HEK293 (cell line): ENCODE results near the gene ARPC5.

ENCODE experiments used
- CTCF ChIP-seq: fragments of 450-650 bp; formaldehyde crosslinking; IDR thresholded peaks from 2 replicates; pipeline ENCODE4 v1.5.1; 2016; ENCODE audit warnings: missing biosample characterization, missing genetic modification characterization
- SALL2 ChIP-seq: fragments of 450-650 bp; formaldehyde crosslinking; IDR thresholded peaks from 2 replicates; pipeline ENCODE4 v1.5.0; 2017; ENCODE audit warnings: missing biosample characterization, mild to moderate bottlenecking, missing genetic modification characterization, borderline replicate concordance
- ZNF133 ChIP-seq: fragments of 450-650 bp; formaldehyde crosslinking; IDR thresholded peaks from 2 replicates; pipeline ENCODE4 v1.5.1; 2016; ENCODE audit warnings: missing biosample characterization, missing genetic modification characterization
- ZNF146 ChIP-seq: fragments of 450-650 bp; formaldehyde crosslinking; IDR thresholded peaks from 2 replicates; pipeline ENCODE4 v1.5.1; 2016; ENCODE audit warnings: missing biosample characterization, missing genetic modification characterization
- ZNF175 ChIP-seq: fragments of 450-650 bp; formaldehyde crosslinking; IDR thresholded peaks from 2 replicates; pipeline ENCODE4 v1.5.1; 2016; ENCODE audit warnings: missing biosample characterization, missing genetic modification characterization
- TF ChIP-seq, protein P1 (sequence below): fragments of 450-650 bp; formaldehyde crosslinking; IDR thresholded peaks from 2 replicates; pipeline ENCODE4 v1.5.1; 2016; ENCODE audit warnings: missing biosample characterization, missing genetic modification characterization

DNA sequence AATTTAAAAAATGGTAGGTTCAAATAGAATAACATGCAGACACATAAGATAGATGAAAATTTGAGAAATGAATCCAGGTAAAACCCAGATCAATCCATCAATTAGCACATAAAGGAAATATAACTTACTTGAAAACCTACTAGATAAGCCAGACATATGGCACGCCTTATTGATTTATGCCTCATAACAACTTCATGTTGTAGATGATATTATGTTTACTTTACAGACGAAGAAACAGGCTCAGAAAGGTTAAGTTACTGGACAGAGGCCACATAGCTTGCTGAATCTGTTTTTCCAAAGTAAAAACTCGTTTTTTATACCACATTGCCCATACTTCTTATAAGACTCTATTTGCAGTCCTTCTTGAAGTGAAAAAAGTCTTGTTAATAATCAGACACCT lies 23.2 kb downstream of the ARPC5 start:
- TF ChIP-seq ZNF146 (tag by site-specific recombination) (no peak), CTCF (no peak), ZNF133 (tag by site-specific recombination) (no peak), SALL2 (tag by site-specific recombination) (no peak), ZNF175 (tag by site-specific recombination) (no peak)
- TF ChIP-seq, protein P1, sequence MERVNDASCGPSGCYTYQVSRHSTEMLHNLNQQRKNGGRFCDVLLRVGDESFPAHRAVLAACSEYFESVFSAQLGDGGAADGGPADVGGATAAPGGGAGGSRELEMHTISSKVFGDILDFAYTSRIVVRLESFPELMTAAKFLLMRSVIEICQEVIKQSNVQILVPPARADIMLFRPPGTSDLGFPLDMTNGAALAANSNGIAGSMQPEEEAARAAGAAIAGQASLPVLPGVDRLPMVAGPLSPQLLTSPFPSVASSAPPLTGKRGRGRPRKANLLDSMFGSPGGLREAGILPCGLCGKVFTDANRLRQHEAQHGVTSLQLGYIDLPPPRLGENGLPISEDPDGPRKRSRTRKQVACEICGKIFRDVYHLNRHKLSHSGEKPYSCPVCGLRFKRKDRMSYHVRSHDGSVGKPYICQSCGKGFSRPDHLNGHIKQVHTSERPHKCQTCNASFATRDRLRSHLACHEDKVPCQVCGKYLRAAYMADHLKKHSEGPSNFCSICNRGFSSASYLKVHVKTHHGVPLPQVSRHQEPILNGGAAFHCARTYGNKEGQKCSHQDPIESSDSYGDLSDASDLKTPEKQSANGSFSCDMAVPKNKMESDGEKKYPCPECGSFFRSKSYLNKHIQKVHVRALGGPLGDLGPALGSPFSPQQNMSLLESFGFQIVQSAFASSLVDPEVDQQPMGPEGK = no peak
